Stimulated activated CD4-positive, alpha-beta T cell treated with anti-CD3 and anti-CD28 coated beads, TNF-alpha, amount 100 ng/mL, for 4 hours (primary cell): ENCODE measurements around the gene CNTNAP4.

Experiments
- DNase-seq, 3 experiments: peaks; one replicate each; pipeline ENCODE4 v3.0.0-alpha.2; 2020; ENCODE audit warnings: low read depth in 3 of 3

Gene CNTNAP4

GRCh38 chr16:76490036-76490639, 212.9 kb downstream of the CNTNAP4 start:
- no peak for DNase-seq

DNA sequence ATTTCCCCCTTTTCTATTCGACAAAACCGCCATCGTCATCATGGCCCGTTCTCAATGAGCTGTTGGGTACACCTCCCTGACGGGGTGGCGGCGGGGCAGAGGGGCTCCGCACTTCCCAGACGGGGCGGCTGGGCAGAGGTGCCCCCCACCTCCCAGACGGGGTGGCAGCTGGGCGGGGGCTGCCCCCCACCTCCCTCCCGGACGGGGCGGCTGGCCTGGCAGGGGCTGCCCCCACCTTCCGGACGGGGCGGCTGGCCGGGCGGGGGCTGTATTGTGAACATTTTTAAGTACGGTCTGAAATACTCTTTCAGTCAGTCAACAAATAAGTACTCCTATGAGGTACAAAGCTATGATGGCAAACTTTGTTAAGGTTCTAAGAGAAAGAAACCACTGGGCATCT, 222.8 kb downstream of the CNTNAP4 start:
- no peak for DNase-seq

DNA sequence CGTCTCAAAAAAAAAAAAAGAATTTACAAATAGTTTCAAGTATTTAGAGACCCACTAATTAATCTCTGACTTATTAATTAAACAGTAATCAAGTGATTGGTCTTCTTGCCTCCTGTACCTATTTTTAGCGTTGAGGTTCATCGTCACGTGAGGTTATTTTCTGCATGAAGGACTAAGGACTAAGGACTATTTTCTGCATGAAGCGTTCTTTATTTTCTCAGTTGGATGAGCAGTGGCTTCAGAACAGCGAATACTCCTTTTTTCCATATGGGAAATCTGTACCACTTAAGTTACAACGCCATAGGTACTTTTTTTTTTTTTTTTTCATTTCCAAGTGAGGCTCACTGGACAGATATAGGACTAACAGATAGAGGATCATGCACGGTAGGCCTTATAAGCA, 224.9 kb downstream of the CNTNAP4 start:
- no peak for DNase-seq

- no peak for DNase-seq
Measured at GRCh38 chr16:76502555-76502954, 225.4 kb downstream of the CNTNAP4 start.

DNA sequence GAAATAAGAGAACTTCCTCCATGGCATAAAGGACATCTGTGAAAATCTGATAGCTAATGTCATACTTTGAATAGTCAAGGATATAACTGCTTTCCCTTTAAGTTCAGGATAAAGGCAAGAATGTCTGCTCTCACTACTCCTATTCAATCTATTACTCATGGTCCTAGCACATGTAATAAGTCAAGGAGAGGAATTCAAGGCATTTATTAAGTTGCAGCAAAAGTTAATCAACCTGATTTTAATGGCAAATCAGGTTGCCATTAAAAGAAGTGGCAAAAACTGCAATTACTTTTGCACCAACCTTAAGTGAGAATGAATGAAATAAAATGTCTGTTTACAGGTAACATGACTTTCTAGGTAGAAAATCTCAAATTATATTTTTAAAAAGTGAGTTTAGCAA, 225.9 kb downstream of the CNTNAP4 start:
- DNase-seq, result no peak

GRCh38 chr16:76511203-76511602, 234.0 kb downstream of the CNTNAP4 start:
- no peak for DNase-seq

DNA sequence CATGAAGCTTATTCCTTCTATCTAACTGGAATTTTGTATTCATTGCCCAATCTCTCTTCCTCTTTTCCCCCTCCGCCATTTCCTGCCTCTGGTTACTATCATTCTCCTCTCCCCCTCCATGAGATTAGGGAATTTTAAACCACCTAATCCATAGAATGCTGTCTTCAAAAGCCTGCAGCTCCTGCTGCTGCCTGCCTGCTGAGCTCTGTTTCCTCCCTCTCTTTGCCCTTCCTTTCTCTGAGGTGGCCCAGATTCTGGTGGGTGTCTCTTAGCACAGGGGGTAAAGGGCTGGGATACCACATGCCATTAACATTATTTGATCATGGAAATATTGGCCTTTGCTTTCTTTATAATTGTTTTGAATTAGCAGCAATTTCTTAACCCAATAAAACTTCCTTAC, 241.6 kb downstream of the CNTNAP4 start:
- no peak for DNase-seq

DNA sequence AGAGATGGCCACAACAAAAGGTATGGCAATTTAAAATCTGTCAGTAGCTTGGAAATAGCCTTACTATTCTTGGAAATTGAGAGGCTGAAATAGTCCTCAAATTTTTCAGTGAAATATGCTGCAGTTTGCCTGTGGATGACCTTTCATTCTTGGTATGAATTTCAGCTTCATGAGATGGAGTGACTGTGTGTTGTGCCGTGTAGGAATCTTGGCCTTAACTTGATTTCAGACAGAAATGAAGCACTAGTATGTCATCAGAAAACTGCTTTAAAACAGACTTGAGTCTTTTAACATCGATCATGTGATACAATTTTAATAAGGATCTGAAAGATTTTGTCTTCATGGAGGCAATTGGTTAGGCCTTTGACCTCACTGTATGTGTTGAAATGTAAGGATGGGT, 247.2 kb downstream of the CNTNAP4 start:
- DNase-seq, result no peak

GRCh38 chr16:76524769-76525168, 247.6 kb downstream of the CNTNAP4 start:
- DNase-seq, result no peak

DNA sequence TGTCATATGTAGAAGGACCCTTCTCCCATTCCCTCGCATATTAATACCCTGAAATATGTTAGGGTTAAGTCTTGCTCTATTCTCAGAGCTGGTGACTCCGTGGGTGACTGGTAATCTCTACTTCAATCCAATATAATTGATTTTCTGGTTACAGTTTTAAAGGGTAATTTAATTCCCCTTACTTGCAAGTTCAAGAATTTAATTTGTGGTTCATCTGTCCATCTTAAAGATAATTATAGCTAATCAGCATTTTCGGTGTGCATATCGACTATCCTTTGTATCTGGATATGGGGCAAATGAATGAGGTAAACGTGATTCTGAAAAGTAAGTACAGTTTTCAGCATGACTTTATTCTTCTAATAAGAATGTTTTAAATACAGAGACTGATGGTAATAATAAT, 250.0 kb downstream of the CNTNAP4 start:
- no peak for DNase-seq

- no peak for DNase-seq
Measured at GRCh38 chr16:76529120-76529519, 251.9 kb downstream of the CNTNAP4 start.

DNA sequence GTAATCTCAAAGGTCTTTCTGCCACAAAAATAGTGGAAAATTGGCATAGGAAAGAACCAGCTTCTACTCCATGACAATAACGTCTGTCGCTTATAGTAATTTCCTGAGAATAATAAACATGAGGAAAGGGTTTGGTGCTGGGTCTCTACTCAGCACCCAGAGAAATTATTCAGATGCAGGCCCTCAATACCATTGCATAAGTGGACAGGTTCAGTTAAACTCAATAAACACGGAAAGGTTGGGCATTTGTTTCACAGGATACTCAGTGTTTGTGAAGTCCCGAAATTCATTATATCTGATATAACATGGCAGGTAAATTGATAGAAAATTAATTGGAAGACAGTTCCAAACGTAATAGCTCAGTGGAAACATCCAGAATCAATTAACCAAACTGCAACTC, 254.0 kb downstream of the CNTNAP4 start:
- no peak for DNase-seq

DNA sequence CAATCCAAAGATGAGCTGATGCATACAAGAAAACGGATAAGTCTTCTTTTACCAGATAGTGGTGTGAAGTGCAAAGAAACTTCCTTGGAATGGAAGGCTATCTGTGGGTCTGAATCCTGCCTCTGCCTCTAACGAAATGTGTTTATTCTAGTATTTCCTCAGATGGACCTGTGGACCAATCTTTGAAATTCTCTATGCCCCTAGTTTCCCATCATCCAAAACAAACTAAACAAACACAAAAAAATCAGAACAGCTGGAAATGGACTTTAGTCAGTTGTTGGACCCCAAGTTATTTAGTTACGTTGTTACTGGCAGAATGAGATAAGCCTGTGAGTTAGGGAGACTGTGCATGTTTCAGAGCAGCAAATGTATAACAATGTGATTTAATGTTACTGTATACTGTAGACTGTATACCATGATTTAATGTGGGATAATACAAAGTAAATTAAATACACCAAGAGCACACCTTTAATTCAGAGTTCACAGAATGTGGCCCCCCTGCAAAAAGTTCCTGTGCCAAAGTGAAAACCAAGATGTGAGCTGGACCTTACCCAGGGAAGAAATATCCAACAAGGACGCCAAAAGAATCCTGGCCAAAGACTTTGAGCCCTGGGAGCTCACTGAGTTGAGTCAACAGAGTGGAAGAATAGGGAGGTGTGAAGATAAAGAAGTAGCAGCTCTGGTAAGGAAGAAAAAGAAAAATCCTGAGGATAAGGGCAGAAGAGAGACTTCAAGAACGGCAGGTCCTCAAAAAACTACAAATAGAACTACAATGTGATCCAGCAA, 255.2 kb downstream of the CNTNAP4 start:
- no peak for DNase-seq

DNA sequence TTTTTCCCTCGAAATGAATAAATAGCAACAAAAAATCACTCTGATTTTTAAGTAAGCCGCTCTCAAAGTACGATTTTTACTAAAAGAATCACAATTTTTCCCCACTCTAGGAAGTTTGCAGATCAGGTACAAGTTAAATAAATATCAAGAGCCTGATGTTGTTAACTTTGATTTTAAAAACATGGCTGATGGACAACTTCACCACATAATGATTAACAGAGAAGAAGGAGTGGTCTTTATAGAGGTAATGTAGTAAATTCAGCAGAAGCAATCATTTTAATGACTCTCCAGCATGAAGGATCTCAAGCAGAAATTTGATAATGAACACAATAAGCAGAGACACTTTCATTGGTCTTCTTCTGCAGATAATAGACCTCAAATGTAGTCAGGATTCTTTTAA, 262.4 kb downstream of the CNTNAP4 start:
- no peak for DNase-seq

DNA sequence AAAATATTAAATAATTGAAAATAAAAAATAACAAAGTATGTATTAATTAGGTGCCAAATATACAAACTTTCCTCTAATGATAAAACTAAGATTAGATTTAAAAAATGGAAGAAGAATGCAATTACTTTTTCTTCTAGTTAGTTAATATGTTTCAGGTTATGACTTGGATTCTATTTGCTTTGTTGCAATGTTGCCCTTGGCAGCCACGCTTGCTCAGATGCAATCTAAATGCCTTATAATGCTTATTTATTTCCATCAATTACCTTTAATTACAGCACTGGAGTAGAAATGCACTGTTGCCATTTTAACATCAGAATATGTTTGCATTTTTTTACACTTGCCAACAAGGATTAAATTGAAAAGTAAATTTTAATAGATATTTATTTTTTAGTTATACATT, 263.9 kb downstream of the CNTNAP4 start:
- no peak for DNase-seq

DNA sequence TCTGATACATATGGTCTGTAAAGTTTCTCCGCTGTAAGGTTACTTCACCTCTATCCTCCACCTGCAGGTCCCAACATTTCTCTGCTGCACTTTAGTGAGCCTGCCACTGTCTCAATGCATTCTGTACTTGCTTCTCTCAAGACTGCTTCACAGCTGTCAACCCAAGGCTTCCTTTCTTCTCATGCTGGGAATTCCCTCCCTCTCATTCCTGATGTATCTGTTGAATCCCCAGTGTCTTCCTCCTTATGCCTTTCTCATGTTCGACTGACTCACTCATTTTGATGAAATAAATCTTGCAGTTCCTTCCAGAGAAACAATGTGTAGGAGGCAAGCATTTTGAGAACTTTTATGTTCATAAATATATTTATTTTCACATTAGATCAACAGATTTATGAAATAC, 288.3 kb downstream of the CNTNAP4 start:
- DNase-seq, result no peak

DNA sequence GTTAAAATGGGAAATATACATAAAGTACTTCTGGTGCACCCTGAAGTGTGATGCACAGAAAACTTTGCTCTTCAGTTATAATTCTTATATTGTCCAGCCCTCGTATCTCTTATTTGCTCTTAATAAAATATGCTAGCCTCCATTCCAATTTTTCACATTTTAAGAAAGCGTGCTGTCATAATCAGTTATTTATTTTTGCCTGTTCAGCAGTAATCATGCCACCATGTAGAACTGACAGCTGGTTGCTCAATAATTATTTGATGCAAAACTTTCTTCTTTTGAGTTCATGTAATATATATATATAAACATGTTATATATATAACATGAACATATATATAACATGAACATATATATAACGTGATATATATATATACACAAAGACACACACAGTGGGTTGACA, 294.6 kb downstream of the CNTNAP4 start:
- no peak for DNase-seq

- no peak for DNase-seq
Measured at GRCh38 chr16:76573281-76573680, 296.1 kb downstream of the CNTNAP4 start.

DNA sequence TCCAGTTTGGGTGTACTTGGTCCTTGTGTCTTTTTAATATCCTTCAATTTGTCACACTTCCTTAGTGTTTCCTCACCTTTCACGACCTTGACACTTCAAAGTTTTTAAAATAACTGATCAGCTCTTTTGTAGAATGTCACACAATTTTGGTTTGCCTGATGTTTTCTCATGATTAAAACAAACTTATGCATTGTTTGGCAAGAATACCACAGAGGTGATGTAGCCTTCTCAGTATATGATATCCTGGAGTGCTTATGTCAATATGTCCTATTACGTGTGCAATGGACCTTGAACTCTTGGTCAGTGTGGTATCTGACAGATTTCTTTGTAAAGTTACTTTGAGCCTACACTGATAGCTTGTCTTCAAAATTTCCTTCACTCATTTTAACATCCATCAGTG, 297.4 kb downstream of the CNTNAP4 start:
- DNase-seq, result no peak

GRCh38 chr16:76576526-76576925, 299.3 kb downstream of the CNTNAP4 start:
- no peak for DNase-seq

GRCh38 chr16:76577003-76577402, 299.8 kb downstream of the CNTNAP4 start:
- no peak for DNase-seq

DNA sequence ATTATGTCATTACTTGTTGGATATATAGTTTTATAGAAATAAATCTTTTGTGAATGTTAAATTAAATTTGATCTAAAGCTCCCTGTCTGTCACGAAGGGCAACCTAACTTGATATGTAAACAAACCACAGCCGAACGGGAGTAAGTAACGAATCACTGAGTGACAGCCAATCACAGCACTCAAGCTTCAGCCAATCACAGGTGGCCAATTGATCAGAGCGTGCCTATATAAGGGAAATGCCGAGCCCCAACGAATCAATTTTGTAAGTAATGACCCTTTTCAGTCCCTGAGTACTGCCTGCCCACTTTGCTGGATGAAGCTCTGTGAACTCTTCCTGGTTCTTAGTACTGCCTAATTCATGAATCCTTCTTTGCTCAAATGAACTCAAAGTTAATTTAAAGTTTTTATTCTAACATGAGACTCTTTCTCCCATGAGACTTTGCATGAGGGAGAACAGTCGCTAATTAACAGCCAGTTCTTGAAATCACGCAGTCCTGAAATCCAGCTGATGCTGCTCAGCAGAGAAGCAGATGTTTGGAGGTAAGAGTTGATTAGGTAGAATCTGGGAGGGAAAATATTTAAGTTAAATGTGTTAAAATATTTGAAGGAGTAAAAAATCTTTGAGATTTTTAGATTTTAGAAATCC, 302.2 kb downstream of the CNTNAP4 start:
- no peak for DNase-seq

GRCh38 chr16:76583466-76583865, 306.3 kb downstream of the CNTNAP4 start:
- DNase-seq, result no peak
